Loucy (cell line): Measurements from ENCODE around the gene TRPM3.

Experiments used
- H2AFZ ChIP-seq: fragments of 200-600 bp; sonication (generic); 2 replicates; pipeline ENCODE4 v1.6.0; 2016; ENCODE audit warnings: antibody characterized with exemption, mild to moderate bottlenecking, low read length, moderate library complexity
- H3F3A ChIP-seq: fragments of 200-600 bp; 2 replicates; pipeline ENCODE4 v1.6.0; 2016; ENCODE audit warnings: antibody characterized with exemption, low read depth, mild to moderate bottlenecking
- H3K27me3 ChIP-seq: fragments of 200-600 bp; sonication (generic); 2 replicates; pipeline ENCODE4 v1.6.1; 2014; ENCODE audit warnings: low read length, mild to moderate bottlenecking; ENCODE audit not compliant: insufficient read depth, poor library complexity, severe bottlenecking
- H3K36me3 ChIP-seq: fragments of 200-600 bp; sonication (generic); 2 replicates; pipeline ENCODE4 v1.6.1; 2016; ENCODE audit warnings: low read length; ENCODE audit not compliant: insufficient read depth
- H3K4me1 ChIP-seq: fragments of 200-600 bp; sonication (generic); 2 replicates; pipeline ENCODE4 v1.5.1; 2014; ENCODE audit warnings: low read length, mild to moderate bottlenecking; ENCODE audit not compliant: insufficient read depth, poor library complexity, severe bottlenecking
- H3K4me2 ChIP-seq: fragments of 200-600 bp; sonication (generic); 2 replicates; pipeline ENCODE4 v1.6.0; 2014; ENCODE audit warnings: antibody characterized with exemption, low read length, low read depth, mild to moderate bottlenecking; ENCODE audit not compliant: poor library complexity, severe bottlenecking
- H3K4me3 ChIP-seq: fragments of 200-600 bp; sonication (generic); 2 replicates; pipeline ENCODE4 v1.5.1; 2014; ENCODE audit warnings: low read length, mild to moderate bottlenecking, mixed read lengths; ENCODE audit not compliant: poor library complexity, severe bottlenecking
- H3K79me2 ChIP-seq: fragments of 200-600 bp; sonication (generic); 2 replicates; pipeline ENCODE4 v1.6.1; 2014; ENCODE audit warnings: low read length; ENCODE audit not compliant: insufficient read depth
- H3K9ac ChIP-seq: fragments of 200-600 bp; sonication (generic); 2 replicates; pipeline ENCODE4 v1.6.0; 2014; ENCODE audit warnings: mild to moderate bottlenecking, low read depth, low read length, moderate library complexity; ENCODE audit not compliant: poor library complexity, severe bottlenecking
- H3K9me2 ChIP-seq: fragments of 200-600 bp; sonication (generic); replicated peaks from 2 replicates; pipeline ENCODE4 v1.6.1; 2016; ENCODE audit warnings: low read depth, low read length, mixed read lengths
- H3K9me3 ChIP-seq: fragments of 200-600 bp; sonication (generic); 2 replicates; pipeline ENCODE4 v1.6.1; 2014; ENCODE audit warnings: mild to moderate bottlenecking, antibody characterized with exemption, low read length, low read depth; ENCODE audit not compliant: insufficient read depth
- H4K20me1 ChIP-seq: fragments of 200-600 bp; sonication (generic); 2 replicates; pipeline ENCODE4 v1.6.0; 2014; ENCODE audit warnings: antibody characterized with exemption, low read length, mild to moderate bottlenecking; ENCODE audit not compliant: insufficient read depth, poor library complexity, severe bottlenecking
- EZH2phosphoT487 ChIP-seq: fragments of 200-600 bp; IDR thresholded peaks from 2 replicates; pipeline ENCODE4 v1.6.1; 2018; ENCODE audit warnings: antibody characterized with exemption, mild to moderate bottlenecking, moderate library complexity, borderline replicate concordance
- TF ChIP-seq, protein P1 (sequence below): fragments of 200-600 bp; sonication (generic); conservative IDR thresholded peaks from 2 replicates; pipeline ENCODE4 v1.5.1; 2014; ENCODE audit warnings: mild to moderate bottlenecking, antibody characterized with exemption, low read length

Gene TRPM3

DNA sequence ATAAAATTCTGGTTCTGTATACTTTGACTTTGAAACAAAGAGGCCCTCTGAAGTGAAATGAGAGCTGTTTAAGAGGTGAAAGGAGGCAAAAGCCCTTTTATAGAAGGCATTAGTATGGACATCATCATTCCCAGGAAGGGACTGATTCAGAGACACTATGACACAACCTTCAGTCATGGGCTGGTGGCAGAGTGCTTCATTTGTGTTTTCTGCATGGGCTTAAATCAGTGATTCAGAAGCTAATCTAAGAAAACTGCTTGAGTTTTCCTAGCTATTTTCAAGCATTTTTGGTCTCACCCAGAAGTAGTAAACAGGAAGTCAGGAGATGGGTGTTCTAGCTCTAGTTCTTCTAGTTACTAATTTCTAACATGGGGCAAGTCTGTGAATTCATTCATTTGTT, 288.9 kb downstream of the TRPM3 start:
- Histone ChIP-seq H3K9me2 (no peaks in the 10 kb centered on the region), H3F3A (no peaks in the 10 kb centered on the region), H4K20me1 (no peaks in the 10 kb centered on the region), H3K27me3 (no peaks in the 10 kb centered on the region), H3K36me3 (no peaks in the 10 kb centered on the region), H3K9me3 (no peaks in the 10 kb centered on the region), H3K4me3 (no peak overlapping the region), H3K4me2 (no peak overlapping the region), H2AFZ (no peak overlapping the region), H3K79me2 (no peaks in the 10 kb centered on the region), H3K9ac (no peak overlapping the region), H3K4me1 (no peaks in the 10 kb centered on the region)
- no peak for TF ChIP-seq EZH2phosphoT487
- TF ChIP-seq, protein P1, sequence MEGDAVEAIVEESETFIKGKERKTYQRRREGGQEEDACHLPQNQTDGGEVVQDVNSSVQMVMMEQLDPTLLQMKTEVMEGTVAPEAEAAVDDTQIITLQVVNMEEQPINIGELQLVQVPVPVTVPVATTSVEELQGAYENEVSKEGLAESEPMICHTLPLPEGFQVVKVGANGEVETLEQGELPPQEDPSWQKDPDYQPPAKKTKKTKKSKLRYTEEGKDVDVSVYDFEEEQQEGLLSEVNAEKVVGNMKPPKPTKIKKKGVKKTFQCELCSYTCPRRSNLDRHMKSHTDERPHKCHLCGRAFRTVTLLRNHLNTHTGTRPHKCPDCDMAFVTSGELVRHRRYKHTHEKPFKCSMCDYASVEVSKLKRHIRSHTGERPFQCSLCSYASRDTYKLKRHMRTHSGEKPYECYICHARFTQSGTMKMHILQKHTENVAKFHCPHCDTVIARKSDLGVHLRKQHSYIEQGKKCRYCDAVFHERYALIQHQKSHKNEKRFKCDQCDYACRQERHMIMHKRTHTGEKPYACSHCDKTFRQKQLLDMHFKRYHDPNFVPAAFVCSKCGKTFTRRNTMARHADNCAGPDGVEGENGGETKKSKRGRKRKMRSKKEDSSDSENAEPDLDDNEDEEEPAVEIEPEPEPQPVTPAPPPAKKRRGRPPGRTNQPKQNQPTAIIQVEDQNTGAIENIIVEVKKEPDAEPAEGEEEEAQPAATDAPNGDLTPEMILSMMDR, result no peak

DNA sequence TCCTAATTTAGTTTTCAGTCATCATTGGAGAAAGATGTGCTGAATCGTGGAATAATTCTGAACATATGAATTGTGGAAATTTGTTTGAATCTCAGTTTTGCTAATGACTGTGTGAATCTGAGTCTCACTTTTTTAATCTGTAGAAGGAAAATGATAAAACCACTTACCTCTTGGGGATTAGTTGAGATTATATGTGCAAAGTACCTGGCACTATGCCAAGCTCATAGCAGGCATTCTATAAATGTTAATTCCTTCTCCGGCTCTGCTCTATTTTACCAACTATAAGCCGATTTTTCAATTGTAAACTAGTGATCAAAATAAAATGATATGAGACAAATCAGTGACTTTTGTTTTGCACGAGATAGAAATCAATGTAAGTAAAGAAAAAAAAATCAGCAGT, 290.8 kb downstream of the TRPM3 start:
- H4K20me1 ChIP-seq, result no peaks in the 10 kb centered on the region
- H3K4me1 ChIP-seq, result no peaks in the 10 kb centered on the region
- TF ChIP-seq EZH2phosphoT487, result no peak
- TF ChIP-seq, protein P1, result no peak
- H3K79me2 ChIP-seq, result no peaks in the 10 kb centered on the region
- H3K4me3 ChIP-seq, result no peak overlapping the region
- no peaks in the 10 kb centered on the region for H3K27me3 ChIP-seq
- no peak overlapping the region for H3K4me2 ChIP-seq
- no peak overlapping the region for H3K9ac ChIP-seq
- no peaks in the 10 kb centered on the region for H3K36me3 ChIP-seq
- no peak overlapping the region for H2AFZ ChIP-seq
- H3K9me3 ChIP-seq, result no peaks in the 10 kb centered on the region
- no peaks in the 10 kb centered on the region for H3F3A ChIP-seq
- H3K9me2 ChIP-seq, result no peaks in the 10 kb centered on the region

DNA sequence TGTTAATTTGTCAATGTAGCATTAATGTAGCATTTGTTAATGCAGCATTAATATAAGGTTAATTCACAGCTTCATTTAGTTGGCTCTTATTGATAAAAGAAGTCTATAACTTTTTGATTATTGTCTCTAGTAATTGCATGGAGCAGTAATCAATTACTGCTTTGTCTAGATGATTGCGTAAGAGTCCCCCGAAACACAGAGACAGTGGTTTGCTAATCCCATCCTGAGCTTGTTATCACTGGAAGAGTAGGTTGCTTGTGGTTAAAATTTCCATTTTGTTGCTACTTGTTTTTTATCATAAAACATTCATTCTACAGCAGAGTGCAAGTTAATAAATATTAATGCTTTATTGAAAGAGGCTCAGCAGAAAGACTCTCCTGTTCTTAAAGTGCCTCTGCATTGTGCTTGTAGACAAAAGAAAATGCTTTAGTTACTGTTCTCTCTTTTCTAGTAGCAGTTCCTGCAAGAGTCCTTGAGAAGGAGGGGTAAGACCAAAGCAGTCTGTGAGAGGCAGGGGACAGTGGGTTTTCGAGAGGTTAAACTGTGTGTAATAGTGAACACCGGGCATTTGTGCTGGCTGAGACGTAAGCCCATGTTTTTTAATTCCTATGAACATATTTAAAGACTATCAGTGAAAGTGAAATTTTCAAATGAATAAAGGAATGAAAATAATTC, 291.7 kb downstream of the TRPM3 start:
- Histone ChIP-seq H3K79me2 (no peaks in the 10 kb centered on the region), H3F3A (no peaks in the 10 kb centered on the region), H2AFZ (no peak overlapping the region), H3K36me3 (no peaks in the 10 kb centered on the region), H3K9me3 (no peaks in the 10 kb centered on the region), H3K4me3 (no peak overlapping the region), H3K9me2 (no peaks in the 10 kb centered on the region), H4K20me1 (no peaks in the 10 kb centered on the region), H3K27me3 (no peaks in the 10 kb centered on the region), H3K4me2 (no peak overlapping the region), H3K9ac (no peak overlapping the region), H3K4me1 (no peaks in the 10 kb centered on the region)
- TF ChIP-seq, protein P1, result no peak
- TF ChIP-seq EZH2phosphoT487, result no peak
